B cell (primary cell): Measurements from ENCODE around the gene GABRP.

Source experiments
- CTCF ChIP-seq: fragments of 200-600 bp; IDR thresholded peaks from one replicate; pipeline ENCODE4 v1.8.0; 2022; ENCODE audit warnings: antibody characterized with exemption, mild to moderate bottlenecking
- EZH2 ChIP-seq: IDR thresholded peaks from 2 replicates; pipeline ENCODE4 v1.6.1; 2012; ENCODE audit warnings: borderline replicate concordance, low read depth, mild to moderate bottlenecking, moderate library complexity, low read length; ENCODE audit not compliant: insufficient read depth, poor library complexity, severe bottlenecking

- no peak for TF ChIP-seq CTCF
- TF ChIP-seq EZH2, result no peak
Measured at GRCh38 chr5:170746075-170746960, 37.2 kb upstream of the GABRP start.
